GM03348 (cell line): ENCODE measurements around the gene SMLR1.

ENCODE experiments used
- DNase-seq: peaks from one replicate; pipeline ENCODE4 v3.0.0; 2012; ENCODE audit warnings: low spot score

The SMLR1 gene

GRCh38 chr6:130824978-130825694, 2.1 kb upstream of the SMLR1 start:
- DNase-seq, result no peak

GRCh38 chr6:130825772-130826441, 1.3 kb upstream of the SMLR1 start:
- DNase-seq, result no peak

- no peak for DNase-seq
These were observed 562 bp upstream of the SMLR1 start for GRCh38 chr6:130826442-130827246.

GRCh38 chr6:130829333-130829910, 2.2 kb downstream of the SMLR1 start:
- DNase-seq, result no peak

- no peak for DNase-seq
These were observed 4.4 kb downstream of the SMLR1 start for GRCh38 chr6:130831607-130832006.

GRCh38 chr6:130833569-130833968, 6.4 kb downstream of the SMLR1 start:
- DNase-seq, result no peak

GRCh38 chr6:130834482-130835251, 7.5 kb downstream of the SMLR1 start:
- DNase-seq, result no peak

- DNase-seq, result no peak
These were observed 8.9 kb downstream of the SMLR1 start for GRCh38 chr6:130836055-130836640.

- no peak for DNase-seq
These were observed 9.9 kb downstream of the SMLR1 start for GRCh38 chr6:130837067-130837466.

- no peak for DNase-seq
These were observed 11.1 kb downstream of the SMLR1 start for GRCh38 chr6:130838250-130838860.

- DNase-seq, result no peak
These were observed 11.7 kb downstream of the SMLR1 start for GRCh38 chr6:130838951-130839350.

- no peak for DNase-seq
These were observed 12.2 kb downstream of the SMLR1 start for GRCh38 chr6:130839379-130839778.

- DNase-seq, result no peak
These were observed 12.8 kb downstream of the SMLR1 start for GRCh38 chr6:130840050-130840449.

GRCh38 chr6:130841128-130841728, 14.0 kb downstream of the SMLR1 start:
- peak; percentile 10 for DNase-seq

- peak; percentile 61 for DNase-seq
These were observed 16.5 kb downstream of the SMLR1 start for GRCh38 chr6:130843575-130844320.

- DNase-seq, result no peak
These were observed 19.3 kb downstream of the SMLR1 start for GRCh38 chr6:130846501-130846900.

- no peak for DNase-seq
These were observed 20.1 kb downstream of the SMLR1 start for GRCh38 chr6:130847001-130847910.

GRCh38 chr6:130848945-130849344, 21.7 kb downstream of the SMLR1 start:
- DNase-seq, result no peak

GRCh38 chr6:130849594-130849993, 22.4 kb downstream of the SMLR1 start:
- no peak for DNase-seq
